ENCODE data around the gene GPC5.

The GPC5 gene

GRCh38 chr13:91464336-91464735 lies 65.9 kb downstream of the GPC5 start:
- DNase-seq, result no peak

- DNase-seq, result no peak
These were observed 68.8 kb downstream of the GPC5 start for GRCh38 chr13:91467236-91467635.

- DNase-seq, result no peak
These were observed 69.9 kb downstream of the GPC5 start for GRCh38 chr13:91468301-91468700.

- DNase-seq, result no peak
These were observed 71.7 kb downstream of the GPC5 start for GRCh38 chr13:91470084-91470621.

GRCh38 chr13:91470681-91471080 lies 72.3 kb downstream of the GPC5 start:
- DNase-seq, result no peak

DNA sequence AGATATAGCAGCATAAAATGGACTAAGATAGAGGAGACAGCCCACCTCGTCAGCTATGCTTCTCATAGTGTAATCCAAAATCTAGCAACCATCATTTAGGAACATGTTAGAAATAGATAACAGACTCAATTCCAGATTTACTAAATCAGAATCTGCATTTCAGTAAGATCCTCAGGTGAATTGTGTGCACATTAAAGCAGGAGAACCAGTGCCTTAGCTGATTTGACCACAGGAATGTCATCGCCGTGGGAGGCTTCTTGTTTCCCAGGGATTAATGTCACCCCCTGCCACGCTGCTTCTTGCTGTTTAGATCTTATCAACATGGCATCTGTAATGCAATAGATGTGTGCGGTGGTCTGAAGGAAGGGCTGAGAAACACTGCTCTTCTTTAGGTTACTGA lies 84.0 kb downstream of the GPC5 start:
- no peak for DNase-seq

DNA sequence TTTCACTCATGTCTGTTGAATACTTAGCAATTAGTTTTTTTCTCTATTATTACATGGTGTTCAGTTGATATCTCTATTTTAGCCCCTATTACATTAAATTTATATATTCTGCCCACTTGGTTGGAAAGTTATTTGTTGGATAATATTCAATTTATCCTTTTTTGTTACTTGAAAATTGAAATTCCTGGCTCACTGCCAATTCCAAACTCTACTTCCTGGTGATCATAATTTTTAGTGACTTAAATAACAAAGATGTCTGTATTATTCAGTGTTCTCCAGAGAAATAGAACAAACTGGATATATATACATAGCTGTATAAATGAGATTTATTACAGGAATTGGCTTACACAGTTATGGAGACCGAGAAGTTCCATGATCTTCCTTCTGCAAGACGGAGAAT lies 93.6 kb downstream of the GPC5 start:
- DNase-seq, result no peak

GRCh38 chr13:91493442-91493841 lies 95.0 kb downstream of the GPC5 start:
- DNase-seq, result no peak

DNA sequence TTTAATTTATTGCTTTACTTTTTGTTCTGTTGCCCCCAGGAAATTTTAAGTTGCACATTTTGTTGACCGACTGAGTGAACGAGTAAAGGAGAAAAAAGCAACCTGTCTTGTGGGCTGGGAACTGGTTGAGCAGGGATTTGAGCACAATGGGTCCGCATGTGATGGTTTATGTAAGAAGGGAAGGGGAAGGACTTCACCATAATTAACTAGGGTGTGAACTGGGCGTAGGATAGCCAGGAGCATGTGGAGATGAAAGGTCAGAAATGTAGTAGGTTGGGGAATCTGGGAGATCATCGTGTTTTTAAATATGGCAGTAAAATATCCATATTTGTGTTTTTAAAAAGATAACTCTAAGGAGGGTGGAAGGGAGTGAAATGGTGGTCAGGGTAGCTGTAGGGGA lies 99.9 kb downstream of the GPC5 start:
- DNase-seq, result no peak

GRCh38 chr13:91504216-91504615 lies 105.8 kb downstream of the GPC5 start:
- no peak for DNase-seq

- no peak for DNase-seq
These were observed 108.3 kb downstream of the GPC5 start for GRCh38 chr13:91506759-91507158.

DNA sequence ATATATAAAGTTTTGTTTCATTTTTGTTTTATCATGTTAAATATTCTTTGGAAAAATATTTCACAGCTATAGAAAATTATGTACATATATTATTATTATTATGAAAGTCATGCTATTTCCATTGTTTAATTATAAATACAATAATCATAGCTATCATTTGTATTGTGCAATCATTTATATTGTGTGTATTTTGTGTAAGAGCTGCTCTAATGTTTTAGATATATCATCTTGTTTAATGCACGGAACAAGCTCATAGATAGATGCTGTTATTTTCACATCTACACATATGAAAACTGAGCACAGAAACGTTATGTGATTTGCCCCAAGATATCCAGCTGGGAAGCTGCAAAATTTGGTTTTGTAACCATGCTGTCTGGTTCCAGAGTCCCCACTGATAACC lies 111.6 kb downstream of the GPC5 start:
- DNase-seq, result no peak

- DNase-seq, result no peak
These were observed 115.4 kb downstream of the GPC5 start for GRCh38 chr13:91513790-91514189.

DNA sequence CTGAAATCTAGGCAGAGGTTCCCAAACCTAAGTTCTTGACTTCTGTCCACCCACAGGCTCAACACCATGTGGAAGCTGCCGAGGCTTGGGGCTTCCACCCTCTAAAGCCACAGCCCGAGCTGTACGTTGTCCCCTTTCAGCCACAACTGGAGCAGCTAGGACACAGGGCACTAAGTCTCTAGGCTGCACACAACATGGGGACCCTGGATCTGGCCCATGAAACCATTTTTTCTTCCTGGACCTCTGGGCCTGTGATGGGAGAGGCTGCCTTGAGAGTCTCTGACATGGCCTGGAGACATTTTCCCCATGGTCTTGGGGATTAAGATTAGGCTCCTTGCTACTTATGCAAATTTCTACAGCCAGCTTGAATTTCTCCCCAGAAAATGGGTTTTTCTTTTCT lies 118.4 kb downstream of the GPC5 start:
- DNase-seq, result no peak

DNA sequence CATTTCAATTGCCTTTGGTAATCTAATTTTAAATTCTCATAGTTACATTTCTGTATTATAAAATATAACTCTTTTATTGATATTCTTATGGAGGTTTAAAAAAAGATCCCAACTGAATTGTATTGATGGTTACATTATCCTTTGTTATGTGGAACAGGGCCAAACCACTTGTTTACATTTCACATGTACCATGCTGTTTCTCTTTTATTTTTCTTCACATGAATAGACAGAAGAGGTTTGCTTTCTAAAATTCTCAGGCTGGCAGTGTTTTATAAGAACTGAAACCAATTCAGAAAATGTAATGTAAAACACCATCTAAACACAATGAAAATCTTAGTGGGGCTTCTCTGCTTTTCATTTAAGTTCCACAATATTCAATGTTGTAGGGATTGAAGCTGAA lies 122.5 kb downstream of the GPC5 start:
- DNase-seq, result no peak

DNA sequence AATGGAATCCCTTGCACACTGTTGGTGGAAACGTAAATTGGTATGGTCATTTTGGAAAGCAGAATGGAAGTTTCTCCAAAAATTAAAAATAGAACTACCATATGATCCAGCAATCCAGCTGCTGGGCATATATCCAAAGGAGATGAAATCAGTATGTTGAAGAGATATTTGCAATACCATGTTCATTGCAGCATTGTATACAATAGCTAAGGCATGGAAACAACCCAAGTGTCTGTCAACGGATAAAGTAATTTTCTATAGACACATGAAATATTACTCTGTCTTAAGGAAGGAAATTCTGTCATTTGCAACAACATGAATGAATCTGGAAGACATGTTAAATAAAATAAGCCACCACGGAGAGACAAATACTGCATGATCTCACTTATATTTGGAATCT lies 124.7 kb downstream of the GPC5 start:
- DNase-seq, result no peak

DNA sequence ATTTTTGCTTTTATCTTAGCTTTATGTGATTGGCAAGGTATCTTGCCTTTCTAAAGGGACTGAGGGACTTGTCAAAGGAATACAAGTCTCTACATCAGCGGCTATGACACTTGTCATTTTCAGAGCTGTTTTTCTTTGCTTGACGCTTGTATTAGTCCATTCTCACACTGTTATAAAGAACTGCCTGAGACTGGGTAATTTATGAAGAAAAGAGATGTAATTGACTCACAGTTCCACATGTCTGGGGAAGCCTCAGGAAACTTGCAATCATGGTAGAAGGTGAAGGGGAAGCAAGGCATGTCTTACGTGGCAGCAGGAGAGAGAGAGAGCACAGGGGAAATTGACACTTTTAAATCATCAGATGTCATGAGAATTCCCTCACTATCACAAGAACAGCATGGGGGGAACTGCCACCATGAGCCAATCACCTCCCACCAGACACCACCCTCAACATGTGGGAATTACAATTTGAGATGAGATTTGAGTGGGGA lies 128.2 kb downstream of the GPC5 start:
- no peak for DNase-seq

DNA sequence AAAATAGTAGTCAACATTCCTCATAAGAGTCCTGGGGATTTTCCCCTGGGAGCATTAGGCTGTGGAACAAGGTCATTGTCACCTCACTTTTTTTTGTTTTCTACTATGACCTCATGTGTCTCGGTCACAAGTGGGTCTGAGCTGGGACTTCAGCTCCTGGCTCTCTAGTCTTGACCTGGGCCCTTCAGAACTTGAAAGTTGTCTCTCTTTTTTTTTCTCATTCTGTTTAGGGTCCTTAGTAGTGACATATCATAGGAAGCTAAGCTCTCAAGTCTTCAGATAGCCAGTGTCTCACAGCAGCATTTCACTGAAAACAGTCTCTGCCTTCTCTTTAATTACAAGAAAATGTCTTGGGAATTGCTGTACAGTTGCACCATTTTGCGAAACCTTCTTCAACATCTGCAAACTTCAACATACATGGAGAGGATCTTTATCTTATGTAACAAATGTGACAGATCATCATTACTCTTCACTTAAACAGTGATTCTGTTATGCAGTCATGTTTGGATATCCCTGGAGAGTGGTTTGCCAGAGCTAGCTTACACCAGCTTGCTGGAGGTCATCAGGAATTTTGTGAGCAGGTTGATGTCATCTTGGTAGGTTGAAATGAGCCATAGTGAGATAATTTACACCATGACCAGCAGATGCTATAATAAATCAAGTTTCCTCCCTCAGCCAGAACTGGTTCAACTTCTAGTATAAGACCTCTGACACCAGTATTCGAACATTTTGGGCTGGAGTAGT lies 131.5 kb downstream of the GPC5 start:
- DNase-seq, result no peak

- no peak for DNase-seq
These were observed 133.2 kb downstream of the GPC5 start for GRCh38 chr13:91531646-91532045.

- no peak for DNase-seq
These were observed 134.9 kb downstream of the GPC5 start for GRCh38 chr13:91533354-91533753.

DNA sequence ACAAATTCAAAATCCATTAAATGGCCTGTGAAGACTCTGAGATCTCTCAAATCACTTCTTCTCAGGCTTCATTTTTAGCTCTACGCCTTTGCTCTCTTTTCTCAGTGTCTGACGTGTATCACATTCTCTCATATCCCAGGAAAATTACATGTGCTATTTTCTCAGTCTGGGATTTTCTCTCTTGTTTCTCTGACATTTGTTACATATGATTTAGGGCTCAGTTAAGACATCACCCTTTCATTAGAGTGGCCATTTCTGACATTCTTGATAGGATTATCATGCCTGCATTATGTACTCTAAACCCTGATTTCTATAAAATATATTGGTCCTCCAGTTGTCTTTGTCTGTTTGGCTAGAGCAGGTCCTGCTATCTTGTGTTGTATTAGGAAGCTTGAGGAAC lies 136.6 kb downstream of the GPC5 start:
- no peak for DNase-seq

- no peak for DNase-seq
These were observed 139.0 kb downstream of the GPC5 start for GRCh38 chr13:91537376-91537775.

GRCh38 chr13:91539286-91540157 lies 141.1 kb downstream of the GPC5 start:
- DNase-seq, result no peak

- no peak for DNase-seq
These were observed 141.8 kb downstream of the GPC5 start for GRCh38 chr13:91540158-91540736.

Data from cerebellar nuclear complex (tissue), 1 donor.